Stimulated activated CD8-positive, alpha-beta memory T cell treated with anti-CD3 and anti-CD28 coated beads, Interleukin-12 subunit alpha, Interleukin-12 subunit beta, amount 100 ng/mL, for 4 hours (primary cell): ENCODE measurements around the gene BPI.
"Not testable (repeated sequence)": the region's sequence is repeated elsewhere in the genome, so short reads cannot be mapped to it uniquely, and the experiment has no call there.

ENCODE experiments used
- DNase-seq: peaks from one replicate; pipeline ENCODE4 v3.0.0-alpha.2; 2020; ENCODE audit warnings: low read depth

BPI gene

DNA sequence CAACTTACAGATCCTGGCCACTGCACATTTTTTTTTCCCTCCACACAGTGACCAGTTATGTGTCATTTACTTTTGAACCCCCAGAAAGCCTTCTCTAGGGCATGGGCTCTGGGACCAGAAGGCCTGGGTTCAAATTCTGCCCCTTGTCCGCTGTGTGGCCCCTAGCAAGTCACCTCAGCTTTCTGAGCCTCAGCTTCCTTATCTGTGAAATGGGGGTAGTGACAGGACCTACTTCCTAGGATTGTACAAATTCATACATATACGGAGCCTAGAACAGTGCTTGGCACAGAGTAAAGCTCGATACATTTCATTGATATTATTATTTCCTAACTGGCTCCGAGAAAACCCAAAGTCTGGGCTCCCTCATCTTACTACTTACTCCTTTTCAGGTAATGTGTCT is 1.6 kb downstream of the BPI start:
- no peak for DNase-seq

GRCh38 chr20:38306379-38306778 is 2.4 kb downstream of the BPI start:
- DNase-seq, result no peak

GRCh38 chr20:38307371-38308046 is 3.6 kb downstream of the BPI start:
- DNase-seq, result no peak

GRCh38 chr20:38308047-38308438 is 4.1 kb downstream of the BPI start:
- DNase-seq, result no peak

- no peak for DNase-seq
These were observed 4.5 kb downstream of the BPI start for GRCh38 chr20:38308447-38308846.

DNA sequence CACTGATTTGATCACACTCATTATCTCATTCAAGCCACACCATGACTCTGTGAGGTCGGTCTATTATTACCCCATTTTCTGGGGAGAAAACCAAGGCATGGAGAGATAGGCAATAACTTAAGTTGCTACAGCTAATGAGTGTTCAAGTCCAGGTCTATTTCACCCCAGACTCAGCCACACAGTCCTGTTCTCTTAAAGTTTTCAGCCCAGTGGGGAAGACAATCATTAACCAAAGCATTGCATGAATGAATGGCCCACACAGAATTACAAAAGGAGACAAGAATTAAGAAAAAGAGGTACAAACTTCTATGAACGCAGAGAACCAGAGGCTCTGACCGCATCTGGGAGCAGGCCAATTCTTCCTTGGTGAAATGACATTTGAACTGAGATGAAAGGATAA is 7.1 kb downstream of the BPI start:
- DNase-seq, result no peak

- DNase-seq, result no peak
These were observed 7.5 kb downstream of the BPI start for GRCh38 chr20:38311491-38311890.

GRCh38 chr20:38313676-38314075 is 9.7 kb downstream of the BPI start:
- DNase-seq, result no peak

GRCh38 chr20:38314350-38314749 is 10.4 kb downstream of the BPI start:
- not testable (repeated sequence) for DNase-seq

- no peak for DNase-seq
These were observed 11.5 kb downstream of the BPI start for GRCh38 chr20:38315290-38315966.

- DNase-seq, result no peak
These were observed 12.4 kb downstream of the BPI start for GRCh38 chr20:38316341-38316740.

DNA sequence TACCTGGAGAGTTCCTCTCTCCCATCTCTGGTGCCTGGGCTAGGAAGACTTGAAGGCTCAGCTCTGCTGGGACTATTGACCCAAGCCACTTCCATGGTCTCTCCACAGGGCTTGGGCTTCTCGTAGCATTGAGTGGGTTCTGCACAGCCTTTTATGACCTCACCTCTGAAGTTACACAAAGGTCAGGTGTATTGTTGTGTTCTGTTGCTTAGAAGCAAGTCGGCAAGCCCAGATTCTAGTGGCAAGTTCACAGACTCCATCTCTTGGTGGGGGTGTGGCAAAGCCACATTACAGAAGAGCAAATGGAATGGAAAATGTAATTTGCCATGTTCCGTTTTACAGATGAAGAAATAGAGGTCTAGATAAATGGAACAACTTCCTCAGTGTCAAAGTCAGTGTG is 13.5 kb downstream of the BPI start:
- no peak for DNase-seq

DNA sequence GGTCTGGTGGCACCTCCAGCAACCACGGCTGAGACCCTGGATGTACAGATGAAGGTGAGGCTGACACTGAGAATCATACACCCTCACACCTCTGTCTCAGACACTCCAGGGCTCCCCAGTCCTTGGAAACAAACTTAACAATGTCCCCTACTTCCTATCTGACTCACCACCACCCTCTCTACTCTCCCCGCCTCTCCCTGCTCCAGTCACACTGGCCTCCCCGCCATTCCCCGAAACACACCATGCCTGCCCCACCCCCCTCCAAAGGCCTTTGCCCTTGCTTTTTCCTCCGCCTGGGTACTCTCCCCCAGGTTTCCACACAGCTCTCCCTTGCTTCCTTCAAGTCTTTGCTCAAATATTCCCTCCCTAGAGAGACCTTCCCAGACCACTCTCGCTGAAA is 16.3 kb downstream of the BPI start:
- no peak for DNase-seq

DNA sequence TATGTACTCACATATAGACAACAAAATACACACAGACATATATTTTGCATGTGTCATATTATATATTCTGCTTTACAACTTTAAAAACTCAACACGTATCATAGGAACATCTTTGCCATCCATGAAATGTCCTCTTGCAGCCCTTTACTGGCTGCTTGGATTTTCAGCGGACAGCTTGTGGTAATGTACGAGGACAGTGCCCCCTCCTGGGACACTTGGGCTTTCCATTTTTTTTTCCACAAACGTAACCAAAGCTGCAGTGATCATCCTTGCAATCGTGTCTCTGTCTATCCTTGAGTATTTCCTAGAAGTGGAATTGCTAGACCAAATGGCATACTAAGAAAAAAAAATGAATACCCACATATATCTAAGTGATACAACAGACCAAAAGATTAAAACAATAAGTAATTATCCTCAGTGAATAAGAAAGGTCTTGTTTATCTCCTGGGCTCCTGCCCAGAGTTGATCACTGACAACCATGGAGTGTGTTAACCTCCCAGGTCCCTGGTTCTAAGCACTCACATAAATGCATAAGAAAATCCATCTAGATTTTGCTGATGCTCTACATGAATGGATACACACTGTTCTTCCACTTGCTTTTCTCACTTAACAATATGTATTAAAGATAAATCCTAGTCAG is 18.1 kb downstream of the BPI start:
- DNase-seq, result no peak

DNA sequence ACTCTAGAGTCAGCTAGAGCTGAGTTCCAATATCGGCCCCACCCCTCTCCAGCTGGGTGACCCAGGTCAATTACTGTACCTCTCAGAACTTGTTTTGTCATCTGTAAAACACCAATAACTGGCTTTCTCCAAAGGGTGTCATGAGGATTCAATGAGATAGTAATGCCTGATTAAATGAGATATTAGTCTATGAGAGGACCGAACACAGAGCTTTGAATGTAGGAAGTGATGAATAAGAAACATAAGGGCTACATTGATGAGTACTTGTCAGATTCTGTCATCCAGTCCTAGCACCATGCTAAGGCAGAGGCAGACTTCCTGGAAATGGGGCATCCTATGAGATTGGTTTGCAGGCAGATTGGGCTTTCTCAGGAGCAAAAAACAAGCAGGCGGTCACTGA is 20.2 kb downstream of the BPI start:
- no peak for DNase-seq

- DNase-seq, result no peak
These were observed 21.2 kb downstream of the BPI start for GRCh38 chr20:38325167-38325566.

- DNase-seq, result no peak
These were observed 21.9 kb downstream of the BPI start for GRCh38 chr20:38325905-38326304.

- no peak for DNase-seq
These were observed 22.4 kb downstream of the BPI start for GRCh38 chr20:38326309-38326708.

GRCh38 chr20:38330638-38331037 is 26.7 kb downstream of the BPI start:
- DNase-seq, result no peak

DNA sequence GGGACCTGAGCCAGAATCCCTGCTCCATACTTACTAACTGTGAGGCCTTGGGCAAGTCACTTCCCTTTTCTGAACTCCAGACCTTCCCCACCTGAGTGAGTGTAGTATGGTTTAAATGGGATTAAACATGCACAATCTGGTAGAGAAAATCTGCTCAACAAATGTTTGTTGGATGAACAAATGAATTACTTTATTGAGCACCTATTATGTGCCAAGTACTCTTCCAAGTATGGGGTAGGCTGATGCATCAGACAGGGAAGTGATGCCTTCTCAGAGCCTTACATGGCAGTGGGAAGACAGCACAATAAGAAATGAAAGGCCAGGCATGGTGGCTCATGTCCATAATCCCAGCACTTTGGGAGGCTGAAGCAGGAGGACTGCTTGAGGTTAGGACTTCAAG is 27.3 kb downstream of the BPI start:
- DNase-seq, result no peak

- DNase-seq, result no peak
These were observed 27.9 kb downstream of the BPI start for GRCh38 chr20:38331814-38332213.

- no peak for DNase-seq
These were observed 30.1 kb downstream of the BPI start for GRCh38 chr20:38334016-38334415.

- DNase-seq, result no peak
These were observed 32.8 kb downstream of the BPI start for GRCh38 chr20:38336726-38337125.
